ENCODE data around the gene CCNQ. TPM values are rescaled to one million over a fixed set of nuclear protein-coding genes. Genes with fewer than 3 reads are reported as not detected.

The CCNQ gene
- total and polyA plus RNA-seq, 2 of the 8 experiments (the other 6 are each of a cell fraction or from before 2014, with no cell fraction given) = 16.6 to 32.1 TPM

- TF ChIP-seq SP2 (IDR thresholded peaks at IDR 0.05; ENCODE audit: low read length) (no peak), SP1 (IDR thresholded peaks at IDR 0.05; ENCODE audit: low read depth, low read length) (no peak), MAX (IDR thresholded peaks at IDR 0.05) (no peak), RBBP5 (IDR thresholded peaks at IDR 0.05; ENCODE audit: borderline replicate concordance, low read depth, low read length) (no peak), HDAC6 (IDR thresholded peaks at IDR 0.05; ENCODE audit: low read depth, low read length) (no peak), JUND (IDR thresholded peaks at IDR 0.05; ENCODE audit: low read length) (no peak), BCL11A (IDR thresholded peaks at IDR 0.05; ENCODE audit: low read depth in 2 of 2, low read length in 2 of 2) (no peak), CHD7 (IDR thresholded peaks at IDR 0.05; ENCODE audit: insufficient replicate concordance, low read length) (no peak), TAF1 (IDR thresholded peaks at IDR 0.05; ENCODE audit: low read depth, low read length) (no peak), RXRA (IDR thresholded peaks at IDR 0.05; ENCODE audit: insufficient read depth, low read depth, low read length) (no peak), CREB1 (IDR thresholded peaks at IDR 0.05) (no peak)
Observed at GRCh38 chrX:153560000-153560399, 38.9 kb downstream of the CCNQ start (continued).

Measured in H1 (cell line).